ENCODE results near the gene C1S. TPM values are rescaled to one million over a fixed set of nuclear protein-coding genes. Genes with fewer than 3 reads are reported as not detected.
"Not testable (repeated sequence)": the region's sequence is repeated elsewhere in the genome, so short reads cannot be mapped to it uniquely, and the experiment has no call there.

Gene C1S
- total and polyA plus RNA-seq, 2 of the 4 experiments (the other 2 are of a cell fraction), result 49.6 to 85.4 TPM

DNA sequence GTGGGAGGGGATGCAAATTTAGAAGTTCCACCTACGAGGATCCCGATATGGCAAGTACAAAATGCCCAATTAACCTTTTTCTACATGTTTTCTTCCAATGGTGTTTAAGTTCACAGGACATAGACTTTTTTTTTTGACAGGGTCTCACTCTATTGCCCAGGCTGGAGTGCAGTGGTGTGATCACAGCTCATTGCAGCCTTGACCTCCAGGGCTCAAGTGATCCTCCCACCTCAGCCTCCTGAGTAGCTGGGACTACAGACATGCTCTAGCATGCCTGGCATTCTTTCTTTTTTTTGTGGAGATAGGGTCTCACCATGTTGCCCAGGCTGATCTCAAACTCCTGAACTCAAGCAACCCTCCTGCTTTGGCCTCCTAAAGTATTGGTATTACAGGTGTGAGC is 4.8 kb upstream of the C1S start:
- H3K14ac ChIP-seq (replicated peaks; ENCODE audit: low read depth, low read length); H2BK15ac ChIP-seq (ENCODE audit: low read depth, low read length); H3K79me1 ChIP-seq (ENCODE audit: low read depth in 1 of 2, low read length in 2 of 2); H3K9ac ChIP-seq (ENCODE audit: low read depth, low read length); H2AK5ac ChIP-seq (ENCODE audit: low read depth, low read length); H4K91ac ChIP-seq (ENCODE audit: insufficient read depth, low read depth, low read length); H2AK9ac ChIP-seq (replicated peaks; ENCODE audit: low read depth, low read length, poor library complexity); H3K9me3 ChIP-seq (ENCODE audit: control insufficient read depth, insufficient read depth, low read length); H3K4ac ChIP-seq (ENCODE audit: low read depth, low read length); H3K18ac ChIP-seq (ENCODE audit: low read depth, low read length); H4K8ac ChIP-seq (ENCODE audit: low read depth in 2 of 2, low read length in 2 of 2); H3K9me1 ChIP-seq (ENCODE audit: insufficient read depth, low read length); H2BK5ac ChIP-seq (ENCODE audit: low read depth, low read length, poor library complexity, severe bottlenecking); H3K27ac ChIP-seq (ENCODE audit: insufficient read depth, low read length); H2BK20ac ChIP-seq (ENCODE audit: low read depth, low read length); intact Hi-C loops (cut with micrococcal nuclease); POLR2A ChIA-PET (ENCODE audit: unreplicated experiment); BruUV-seq (replicated peaks); dilution Hi-C loops (cut with HindIII; ENCODE audit: low sequenced_read_pairs, unreplicated experiment); H2BK120ac ChIP-seq (ENCODE audit: low read depth, low read length); H3K23ac ChIP-seq (ENCODE audit: low read depth, low read length); DNase-seq; H4K20me1 ChIP-seq (ENCODE audit: insufficient read depth, low read length); H3K56ac ChIP-seq (ENCODE audit: extremely low read depth, insufficient read depth, low read length); H3K4me1 ChIP-seq (ENCODE audit: control insufficient read depth, insufficient read depth, low read length); H3K4me3 ChIP-seq (ENCODE audit: insufficient read depth, low read depth, low read length); H2AFZ ChIP-seq (replicated peaks; ENCODE audit: low read length, poor library complexity); ATAC-seq (ENCODE audit: low read depth); H3K36me3 ChIP-seq (ENCODE audit: control insufficient read depth, insufficient read depth, low read length); H3K4me2 ChIP-seq (ENCODE audit: low read depth, low read length); CTCF ChIA-PET; H4K5ac ChIP-seq (ENCODE audit: low read depth, low read length): not testable (repeated sequence)
- H3K27me3 ChIP-seq (ENCODE audit: control insufficient read depth, insufficient read depth, low read length), result peaks cover 17% of the 10 kb centered on the region
- WGBS, 2 experiments (ENCODE audit: extremely low coverage in 2 of 2, insufficient read length in 1 of 2), result no CpG with 5 or more reads among the region's 2 CpGs
- in situ Hi-C loops (cut with MboI; ENCODE audit: low sequenced_read_pairs), result loop anchor here (25.0 kb wide), 1 partner anchor 582 kb away; no protein-coding TSS in a partner anchor

Data from IMR-90 (cell line).